Activated B cell treated with CpG ODN at 0.5 μM for 24 hours (primary cell): Measurements from ENCODE around the gene FAAP20. TPM values are rescaled to one million over a fixed set of nuclear protein-coding genes. Genes with fewer than 3 reads are reported as not detected.

Experiments
- ATAC-seq: fragments of 200-7000 bp; cut with Tn5 transposase; one replicate; pipeline ENCODE4 v1.10.0; 2021; ENCODE audit warnings: low read depth, mild to moderate bottlenecking, moderate library complexity
- CTCF ChIA-PET: fragments of 350-600 bp; sonication (Branson Sonifier 250); formaldehyde crosslinking; loops from one replicate; lab custom pipeline; 2021; ENCODE audit warnings: antibody characterized with exemption; lab: Charles Lee
- POLR2A ChIA-PET: fragments of 350-600 bp; sonication (Branson Sonifier 250); formaldehyde crosslinking; loops from one replicate; lab custom pipeline; 2021; ENCODE audit warnings: antibody characterized with exemption; lab: Charles Lee
- DNase-seq: peaks from one replicate; pipeline ENCODE4 v3.0.0; 2022
- H3K27ac Mint-ChIP-seq: one replicate; pipeline ENCODE4 v1.8.0; 2020; ENCODE audit warnings: mixed read lengths
- H3K27me3 Mint-ChIP-seq: one replicate; pipeline ENCODE4 v1.8.0; 2021; ENCODE audit warnings: mixed read lengths
- H3K36me3 Mint-ChIP-seq: one replicate; pipeline ENCODE4 v1.8.0; 2021; ENCODE audit warnings: low read depth, mixed read lengths
- H3K4me1 Mint-ChIP-seq: one replicate; pipeline ENCODE4 v1.8.0; 2021; ENCODE audit warnings: mixed read lengths
- H3K4me3 Mint-ChIP-seq: one replicate; pipeline ENCODE4 v1.8.0; 2020; ENCODE audit warnings: mild to moderate bottlenecking, mixed read lengths
- H3K9me3 Mint-ChIP-seq: one replicate; pipeline ENCODE4 v1.8.0; 2020; ENCODE audit warnings: mixed read lengths
- intact Hi-C: fragments of 100-400 bp; cut with micrococcal nuclease; formaldehyde crosslinking; loops from one replicate; pipeline ENCODE4 v1.15.1; 2024
- total RNA-seq: library from RNA; stranded (reverse); gene quantifications from 2 replicates; pipeline ENCODE4 v1.2.3, GENCODE V29; 2022
- TF ChIP-seq, protein P1 (sequence below): fragments of 200-600 bp; IDR thresholded peaks from one replicate; pipeline ENCODE4 v1.8.0; 2022; ENCODE audit warnings: antibody characterized with exemption, mild to moderate bottlenecking

FAAP20 gene
- total RNA-seq, 1 donor from 2014 or later, result 73.7 TPM

DNA sequence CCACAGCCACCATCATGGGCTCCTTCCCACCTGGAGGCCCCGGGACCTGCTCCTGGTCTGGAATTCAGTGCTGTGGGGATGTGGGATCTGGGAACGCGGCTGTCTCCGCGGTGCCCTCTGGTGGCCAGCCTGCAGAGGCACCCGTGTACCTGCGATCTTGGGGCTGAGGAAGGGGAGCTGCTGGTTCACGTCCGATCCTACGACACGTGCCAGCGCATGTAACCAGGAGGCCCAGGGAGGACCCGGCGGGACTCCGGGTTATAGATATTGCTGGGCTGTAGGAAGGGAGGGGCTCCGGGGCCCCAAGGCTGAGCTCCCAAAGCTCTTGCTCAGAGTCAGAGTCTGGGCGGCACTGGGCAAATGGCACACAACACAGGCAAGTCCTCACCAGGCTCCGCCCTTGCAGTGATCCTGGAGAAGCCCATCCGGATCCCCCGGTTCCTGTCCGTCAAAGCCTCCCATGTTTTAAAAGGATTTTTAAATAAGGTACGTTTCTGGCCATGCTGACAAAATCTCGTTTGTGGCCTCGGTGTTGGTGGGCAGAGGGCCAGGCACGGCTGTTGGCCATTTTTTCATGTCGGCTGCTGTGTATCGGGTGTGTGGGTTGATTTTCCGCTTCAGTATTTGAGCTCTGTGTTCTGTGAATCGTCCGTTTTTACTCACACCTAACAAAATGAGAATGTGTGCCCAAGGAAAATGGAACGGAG lies 20.1 kb downstream of the FAAP20 start:
- no peaks in the 10 kb centered on the region for H3K27me3 Mint-ChIP-seq
- TF ChIP-seq, protein P1, sequence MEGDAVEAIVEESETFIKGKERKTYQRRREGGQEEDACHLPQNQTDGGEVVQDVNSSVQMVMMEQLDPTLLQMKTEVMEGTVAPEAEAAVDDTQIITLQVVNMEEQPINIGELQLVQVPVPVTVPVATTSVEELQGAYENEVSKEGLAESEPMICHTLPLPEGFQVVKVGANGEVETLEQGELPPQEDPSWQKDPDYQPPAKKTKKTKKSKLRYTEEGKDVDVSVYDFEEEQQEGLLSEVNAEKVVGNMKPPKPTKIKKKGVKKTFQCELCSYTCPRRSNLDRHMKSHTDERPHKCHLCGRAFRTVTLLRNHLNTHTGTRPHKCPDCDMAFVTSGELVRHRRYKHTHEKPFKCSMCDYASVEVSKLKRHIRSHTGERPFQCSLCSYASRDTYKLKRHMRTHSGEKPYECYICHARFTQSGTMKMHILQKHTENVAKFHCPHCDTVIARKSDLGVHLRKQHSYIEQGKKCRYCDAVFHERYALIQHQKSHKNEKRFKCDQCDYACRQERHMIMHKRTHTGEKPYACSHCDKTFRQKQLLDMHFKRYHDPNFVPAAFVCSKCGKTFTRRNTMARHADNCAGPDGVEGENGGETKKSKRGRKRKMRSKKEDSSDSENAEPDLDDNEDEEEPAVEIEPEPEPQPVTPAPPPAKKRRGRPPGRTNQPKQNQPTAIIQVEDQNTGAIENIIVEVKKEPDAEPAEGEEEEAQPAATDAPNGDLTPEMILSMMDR, result no peak
- ATAC-seq (peak; percentile 61), DNase-seq (peak; percentile 31)
- CTCF ChIA-PET, result interaction anchor here (0.7 to 2.4 kb wide), 10 partner anchors 10 to 230 kb away, joined by 3 to 13 read pairs (median 6); partner anchors contain the start of gene FAAP20
- no peaks in the 10 kb centered on the region for H3K9me3 Mint-ChIP-seq
- POLR2A ChIA-PET, result no interaction called here
- H3K27ac Mint-ChIP-seq, result no peak overlapping the region
- peaks cover 1% of the 10 kb centered on the region for H3K4me1 Mint-ChIP-seq
- H3K36me3 Mint-ChIP-seq, result peaks cover 40% of the 10 kb centered on the region
- intact Hi-C loops, result loop anchor here (10.0 kb wide), 1 partner anchor 210 kb away; no protein-coding TSS in a partner anchor
- H3K4me3 Mint-ChIP-seq, result no peak overlapping the region

DNA sequence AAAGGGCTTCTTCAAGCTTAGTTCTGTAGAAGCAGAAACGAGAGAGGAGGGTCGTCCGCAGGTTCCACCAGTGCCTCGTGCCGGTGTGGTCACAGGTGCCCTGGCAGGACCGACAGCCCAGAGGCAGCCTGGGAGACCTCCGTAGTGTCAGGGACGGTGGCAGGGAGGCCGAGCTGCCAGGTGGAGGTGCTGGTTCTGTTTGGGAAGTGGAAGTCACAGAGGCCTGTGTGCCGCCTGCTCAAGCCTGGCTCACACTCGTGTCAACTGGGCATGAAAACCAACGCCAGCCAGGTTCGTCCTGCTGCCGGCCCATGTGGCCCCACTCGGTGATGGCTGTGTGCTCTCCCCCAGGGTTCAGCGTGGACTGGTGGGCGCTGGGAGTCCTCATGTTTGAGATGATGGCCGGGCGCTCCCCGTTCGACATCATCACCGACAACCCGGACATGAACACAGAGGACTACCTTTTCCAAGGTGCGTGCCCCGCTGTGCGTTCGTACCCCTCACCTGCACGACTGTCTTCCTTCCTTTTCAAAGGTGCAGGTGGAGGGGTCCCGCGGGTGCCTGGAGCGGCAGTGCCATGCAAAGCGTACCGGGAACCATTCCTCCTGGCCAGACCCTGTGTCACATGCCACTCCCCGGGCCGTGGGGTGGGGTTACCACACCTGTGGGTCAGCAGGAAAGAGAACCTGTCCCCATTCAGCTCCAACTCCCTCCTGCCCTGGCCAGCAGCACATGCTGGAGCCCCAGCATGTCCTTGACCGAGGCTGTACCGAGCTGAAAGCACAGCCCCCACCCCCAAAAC lies 20.8 kb downstream of the FAAP20 start:
- Mint-ChIP-seq H3K4me3 (no peak overlapping the region), H3K27ac (no peak overlapping the region), H3K4me1 (peaks cover 1% of the 10 kb centered on the region), H3K36me3 (peaks cover 39% of the 10 kb centered on the region), H3K9me3 (no peaks in the 10 kb centered on the region), H3K27me3 (no peaks in the 10 kb centered on the region)
- TF ChIP-seq, protein P1, result no peak
- POLR2A ChIA-PET, result no interaction called here
- ATAC-seq, result no peak
- CTCF ChIA-PET, result interaction anchor here (0.6 to 2.4 kb wide), 10 partner anchors 9 to 230 kb away, joined by 3 to 13 read pairs (median 6); partner anchors contain the start of gene FAAP20
- no peak for DNase-seq
- intact Hi-C loops, result loop anchor here (10.0 kb wide), 1 partner anchor 209 kb away; no protein-coding TSS in a partner anchor

DNA sequence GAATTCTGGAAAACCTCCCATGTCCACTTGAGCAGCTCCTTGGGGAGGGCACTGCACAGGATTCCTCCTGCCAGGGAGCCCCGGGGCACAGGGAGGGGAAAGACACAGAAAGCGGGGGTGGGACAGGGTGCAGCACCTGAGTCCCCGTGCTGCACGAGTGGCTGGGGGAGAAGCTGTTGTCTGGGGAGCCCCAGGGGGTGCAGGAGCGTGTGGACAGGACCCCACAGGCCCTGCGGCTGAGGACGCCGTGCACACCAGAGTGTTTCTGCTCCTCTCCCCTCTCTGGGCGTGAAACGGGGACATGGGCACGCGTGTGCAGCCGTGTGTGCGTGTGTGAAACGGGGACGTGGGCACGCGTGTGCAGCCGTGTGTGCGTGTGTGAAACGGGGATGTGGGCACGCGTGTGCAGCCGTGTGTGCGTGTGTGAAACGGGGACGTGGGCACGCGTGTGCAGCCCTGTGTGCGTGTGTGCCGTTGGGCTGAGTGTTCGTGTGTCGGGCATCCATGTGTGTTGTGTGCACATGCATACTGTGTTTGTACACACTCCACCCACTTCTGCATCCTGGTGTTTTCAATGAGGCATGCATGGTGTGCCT lies 21.9 kb downstream of the FAAP20 start:
- ChIA-PET POLR2A (no interaction called here), CTCF (no interaction called here)
- no peak for ATAC-seq
- TF ChIP-seq, protein P1, result no peak
- Mint-ChIP-seq H3K4me3 (no peak overlapping the region), H3K27me3 (no peaks in the 10 kb centered on the region), H3K4me1 (peaks cover 1% of the 10 kb centered on the region), H3K36me3 (peaks cover 33% of the 10 kb centered on the region), H3K27ac (no peak overlapping the region), H3K9me3 (no peaks in the 10 kb centered on the region)
- intact Hi-C loops, result loop anchor here (10.0 kb wide), 1 partner anchor 208 kb away; no protein-coding TSS in a partner anchor
- DNase-seq, result no peak

DNA sequence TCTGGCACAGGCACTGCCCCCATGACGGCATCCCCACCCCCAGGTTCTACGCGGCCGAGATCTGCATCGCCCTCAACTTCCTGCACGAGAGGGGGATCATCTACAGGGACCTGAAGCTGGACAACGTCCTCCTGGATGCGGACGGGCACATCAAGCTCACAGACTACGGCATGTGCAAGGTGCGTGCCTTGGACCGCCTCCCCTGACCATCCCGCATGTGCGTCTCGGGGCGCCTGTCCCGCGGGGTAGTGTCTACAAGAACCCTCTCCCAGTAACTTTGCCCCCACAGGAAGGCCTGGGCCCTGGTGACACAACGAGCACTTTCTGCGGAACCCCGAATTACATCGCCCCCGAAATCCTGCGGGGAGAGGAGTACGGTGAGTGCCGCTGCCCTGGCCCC lies 22.6 kb downstream of the FAAP20 start:
- no peak for ATAC-seq
- intact Hi-C loops, result loop anchor here (10.0 kb wide), 1 partner anchor 207 kb away; no protein-coding TSS in a partner anchor
- ChIA-PET CTCF (no interaction called here), POLR2A (no interaction called here)
- no peaks in the 10 kb centered on the region for H3K9me3 Mint-ChIP-seq
- no peak overlapping the region for H3K27ac Mint-ChIP-seq
- TF ChIP-seq, protein P1, result no peak
- H3K27me3 Mint-ChIP-seq, result no peaks in the 10 kb centered on the region
- H3K4me1 Mint-ChIP-seq, result peaks cover 1% of the 10 kb centered on the region
- DNase-seq, result no peak
- H3K4me3 Mint-ChIP-seq, result no peak overlapping the region
- H3K36me3 Mint-ChIP-seq, result peaks cover 29% of the 10 kb centered on the region
